CD4-positive, CD25-positive, alpha-beta regulatory T cell (primary cell): Measurements from ENCODE around the gene RELB. TPM values are rescaled to one million over a fixed set of nuclear protein-coding genes. Genes with fewer than 3 reads are reported as not detected.

Source experiments
- ATAC-seq, 2 donors: fragments of 150-1000 bp; cut with Tn5 transposase; one replicate each; pipeline ENCODE4 v1.10.0; 2021; ENCODE audit warnings: low read depth in 2 of 2, moderate number of reproducible peaks in 2 of 2, moderate library complexity in 1 of 2
- DNase-seq, 3 donors: peaks; one replicate each; pipeline versions ENCODE4 v3.0.0 to v3.0.0-alpha.2; 2012 to 2022; ENCODE audit warnings: mixed read lengths in 1 of 3
- H3K27ac ChIP-seq: one replicate; pipeline ENCODE4 v1.7.0; 2013; ENCODE audit warnings: mild to moderate bottlenecking, low read length; ENCODE audit not compliant: insufficient read depth, poor library complexity, severe bottlenecking
- H3K27me3 ChIP-seq: one replicate; pipeline ENCODE4 v1.7.0; 2013; ENCODE audit warnings: low read length; ENCODE audit not compliant: control insufficient read depth, insufficient read depth
- H3K36me3 ChIP-seq: one replicate; pipeline ENCODE4 v1.7.0; 2013; ENCODE audit warnings: mild to moderate bottlenecking, low read length, moderate library complexity; ENCODE audit not compliant: control insufficient read depth, insufficient read depth
- H3K4me1 ChIP-seq: 2 replicates; pipeline ENCODE4 v1.7.0; 2013; ENCODE audit warnings: mild to moderate bottlenecking, low read length; ENCODE audit not compliant: insufficient read depth, control insufficient read depth, poor library complexity, severe bottlenecking
- H3K4me3 ChIP-seq: one replicate; pipeline ENCODE4 v1.7.0; 2013; ENCODE audit warnings: low read depth, mild to moderate bottlenecking, low read length, moderate library complexity
- H3K9me3 ChIP-seq, 2 experiments: 1 replicate in 1 of 2; 2 replicates in 1 of 2; pipeline ENCODE4 v1.7.0; 2013; ENCODE audit warnings: low read length in 2 of 2, mild to moderate bottlenecking in 1 of 2, moderate library complexity in 1 of 2; ENCODE audit not compliant: control insufficient read depth in 2 of 2
- H3K27ac Mint-ChIP-seq, 3 donors: one replicate each; pipeline ENCODE4 v1.8.0; 2020 to 2022; ENCODE audit warnings: mild to moderate bottlenecking in 3 of 3, mixed read lengths in 3 of 3, moderate library complexity in 2 of 3
- H3K27me3 Mint-ChIP-seq: one replicate; pipeline ENCODE4 v1.8.0; 2022; ENCODE audit warnings: mild to moderate bottlenecking, mixed read lengths
- H3K36me3 Mint-ChIP-seq: one replicate; pipeline ENCODE4 v1.8.0; 2020; ENCODE audit warnings: mixed read lengths
- H3K4me1 Mint-ChIP-seq, 4 donors: one replicate each; pipeline ENCODE4 v1.8.0; 2020 to 2022; ENCODE audit warnings: mixed read lengths in 4 of 4, mild to moderate bottlenecking in 1 of 4
- H3K4me3 Mint-ChIP-seq, 4 donors: one replicate each; pipeline ENCODE4 v1.8.0; 2020 to 2022; ENCODE audit warnings: mild to moderate bottlenecking in 4 of 4, mixed read lengths in 4 of 4, moderate library complexity in 3 of 4
- H3K9me3 Mint-ChIP-seq, 7 donors: one replicate each; pipeline ENCODE4 v1.8.0; 2020 to 2022; ENCODE audit warnings: mixed read lengths in 7 of 7, mild to moderate bottlenecking in 3 of 7, moderate library complexity in 2 of 7
- polyA plus RNA-seq, 4 donors: library from polyadenylated mRNA; unstranded; fragments of 300-500 nt; fragmentation: Illumina TruSeq; gene quantifications; one replicate each; pipeline ENCODE4 v1.2.3, GENCODE V29; 2021
- total RNA-seq: library from RNA; stranded (reverse); gene quantifications from one replicate; pipeline ENCODE4 v1.2.3, GENCODE V29; 2022

The RELB gene
- total and polyA plus RNA-seq, 5 donors from 2014 or later, result 5.5 to 107 (median 10.6) TPM

DNA sequence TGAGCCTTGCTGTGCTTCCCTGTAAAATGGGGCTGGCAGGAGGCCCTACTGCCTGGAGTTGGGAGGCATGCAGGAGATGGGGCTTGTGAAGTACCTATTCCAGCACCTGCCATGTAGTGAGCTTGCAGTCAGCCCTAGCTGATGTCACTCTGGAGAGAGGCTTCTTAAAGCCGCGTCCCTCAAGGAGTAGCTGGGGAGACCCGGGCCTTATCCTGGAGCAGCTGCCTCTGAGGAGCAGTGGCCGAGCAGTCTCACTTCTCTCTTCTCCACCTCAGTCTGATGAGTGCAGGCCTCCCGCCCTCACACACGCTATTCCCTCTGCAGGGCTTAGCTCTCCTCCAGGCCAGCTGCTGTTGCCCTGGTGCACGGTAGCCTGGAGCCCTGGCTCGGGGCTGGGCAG lies 55.6 kb downstream of the RELB start:
- H3K4me3 ChIP-seq, result no peak overlapping the region
- peaks cover 89% of the 10 kb centered on the region for H3K36me3 ChIP-seq
- H3K36me3 Mint-ChIP-seq, result peaks cover 23% of the 10 kb centered on the region
- no peaks in the 10 kb centered on the region for H3K27me3 Mint-ChIP-seq
- H3K27ac Mint-ChIP-seq, result no peak overlapping the region
- no peaks in the 10 kb centered on the region for H3K27me3 ChIP-seq
- ATAC-seq (no peak), DNase-seq (no peak)
- no peak overlapping the region for H3K27ac ChIP-seq
- H3K9me3 Mint-ChIP-seq, result peaks cover 0 to 1% (median 0%) of the 10 kb centered on the region in 7 donors
- H3K4me1 Mint-ChIP-seq, result peaks cover 0 to 8% (median 4%) of the 10 kb centered on the region in 4 donors
- no peak overlapping the region for H3K4me3 Mint-ChIP-seq
- no peaks in the 10 kb centered on the region for H3K4me1 ChIP-seq
- no peaks in the 10 kb centered on the region for H3K9me3 ChIP-seq

GRCh38 chr19:45057444-45057843 lies 56.2 kb downstream of the RELB start:
- H3K4me1 ChIP-seq, result no peaks in the 10 kb centered on the region
- no peak overlapping the region for H3K27ac Mint-ChIP-seq

DNA sequence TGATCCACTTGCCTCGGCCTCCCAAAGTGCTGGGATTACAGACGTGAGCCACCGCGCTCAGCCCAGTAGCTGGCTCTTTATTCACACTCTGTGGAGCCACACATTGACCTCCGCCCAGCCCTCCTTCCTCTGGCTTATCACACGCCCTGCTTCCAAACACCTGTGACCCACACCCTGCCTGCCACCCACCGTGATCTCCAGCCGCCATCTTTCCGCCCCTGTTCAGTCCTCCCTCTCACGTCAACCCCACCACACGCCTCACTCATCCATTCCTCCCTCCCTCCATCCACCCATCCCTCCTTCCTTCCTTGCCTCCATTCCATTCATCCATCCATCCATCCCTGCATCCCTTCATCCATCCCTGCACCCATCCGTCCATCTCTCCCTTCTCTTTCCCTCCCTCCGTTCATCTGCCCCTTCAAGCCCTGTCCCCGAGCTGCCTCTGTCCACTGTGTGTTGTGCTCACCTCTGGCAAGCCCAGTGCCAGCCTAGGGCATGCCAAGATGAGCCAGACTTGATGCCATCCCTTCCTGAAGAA lies 57.4 kb downstream of the RELB start:
- no peak overlapping the region for H3K27ac Mint-ChIP-seq
- Histone ChIP-seq H3K27me3 (no peaks in the 10 kb centered on the region), H3K4me3 (no peak overlapping the region), H3K27ac (no peak overlapping the region), H3K36me3 (peaks cover 88% of the 10 kb centered on the region), H3K4me1 (no peaks in the 10 kb centered on the region), H3K9me3 (no peaks in the 10 kb centered on the region)
- H3K27me3 Mint-ChIP-seq, result no peaks in the 10 kb centered on the region
- H3K4me1 Mint-ChIP-seq, result peaks cover 0 to 5% (median 2%) of the 10 kb centered on the region in 4 donors
- H3K9me3 Mint-ChIP-seq, result peaks cover 0 to 1% (median 0%) of the 10 kb centered on the region in 7 donors
- no peak overlapping the region for H3K4me3 Mint-ChIP-seq
- H3K36me3 Mint-ChIP-seq, result peaks cover 27% of the 10 kb centered on the region
- no peak for DNase-seq
- ATAC-seq, result no peak

More at GRCh38 chr19:45057444-45057843, 56.2 kb downstream of the RELB start:
- ATAC-seq (no peak), DNase-seq (no peak)
- H3K27me3 Mint-ChIP-seq, result no peaks in the 10 kb centered on the region
- Histone ChIP-seq H3K36me3 (peaks cover 89% of the 10 kb centered on the region), H3K4me3 (no peak overlapping the region), H3K9me3 (no peaks in the 10 kb centered on the region), H3K27ac (no peak overlapping the region), H3K27me3 (no peaks in the 10 kb centered on the region)
- H3K4me3 Mint-ChIP-seq, result no peak overlapping the region
- H3K9me3 Mint-ChIP-seq, result peaks cover 0 to 1% (median 0%) of the 10 kb centered on the region in 7 donors
- peaks cover 0 to 5% (median 2%) of the 10 kb centered on the region in 4 donors for H3K4me1 Mint-ChIP-seq
- peaks cover 23% of the 10 kb centered on the region for H3K36me3 Mint-ChIP-seq

- DNase-seq, result peak; percentile 69 to 85 (median 79)
- H3K27me3 ChIP-seq, result no peaks in the 10 kb centered on the region
- H3K4me3 ChIP-seq, result no peak overlapping the region
- peak overlapping the region in 2 of 3 donors; percentile 79 to 89 for H3K27ac Mint-ChIP-seq
- H3K36me3 Mint-ChIP-seq, result peaks cover 24% of the 10 kb centered on the region
- ATAC-seq, result peak; percentile 77 to 84
- peaks cover 85% of the 10 kb centered on the region for H3K36me3 ChIP-seq
- peaks cover 0 to 1% (median 0%) of the 10 kb centered on the region in 7 donors for H3K9me3 Mint-ChIP-seq
- no peak overlapping the region for H3K4me3 Mint-ChIP-seq
- H3K27ac ChIP-seq, result no peak overlapping the region
- no peaks in the 10 kb centered on the region for H3K4me1 ChIP-seq
- H3K9me3 ChIP-seq, result no peaks in the 10 kb centered on the region
- peaks cover 0 to 5% (median 2%) of the 10 kb centered on the region in 4 donors for H3K4me1 Mint-ChIP-seq
- H3K27me3 Mint-ChIP-seq, result no peaks in the 10 kb centered on the region
Observed at GRCh38 chr19:45059258-45059965, 58.1 kb downstream of the RELB start.

GRCh38 chr19:45061965-45062364 lies 60.7 kb downstream of the RELB start:
- Histone ChIP-seq H3K4me3 (no peak overlapping the region), H3K27ac (no peak overlapping the region), H3K4me1 (no peaks in the 10 kb centered on the region), H3K36me3 (peaks cover 71% of the 10 kb centered on the region), H3K27me3 (no peaks in the 10 kb centered on the region), H3K9me3 (no peaks in the 10 kb centered on the region)
- DNase-seq (no peak), ATAC-seq (no peak)
- H3K4me1 Mint-ChIP-seq, result peaks cover 0 to 5% (median 2%) of the 10 kb centered on the region in 4 donors
- no peak overlapping the region for H3K4me3 Mint-ChIP-seq
- H3K36me3 Mint-ChIP-seq, result peaks cover 23% of the 10 kb centered on the region
- no peaks in the 10 kb centered on the region for H3K27me3 Mint-ChIP-seq
- H3K27ac Mint-ChIP-seq, result peak overlapping the region in 1 of 3 donors; percentile 43
- H3K9me3 Mint-ChIP-seq, result peaks cover 0 to 2% (median 0%) of the 10 kb centered on the region in 7 donors

DNA sequence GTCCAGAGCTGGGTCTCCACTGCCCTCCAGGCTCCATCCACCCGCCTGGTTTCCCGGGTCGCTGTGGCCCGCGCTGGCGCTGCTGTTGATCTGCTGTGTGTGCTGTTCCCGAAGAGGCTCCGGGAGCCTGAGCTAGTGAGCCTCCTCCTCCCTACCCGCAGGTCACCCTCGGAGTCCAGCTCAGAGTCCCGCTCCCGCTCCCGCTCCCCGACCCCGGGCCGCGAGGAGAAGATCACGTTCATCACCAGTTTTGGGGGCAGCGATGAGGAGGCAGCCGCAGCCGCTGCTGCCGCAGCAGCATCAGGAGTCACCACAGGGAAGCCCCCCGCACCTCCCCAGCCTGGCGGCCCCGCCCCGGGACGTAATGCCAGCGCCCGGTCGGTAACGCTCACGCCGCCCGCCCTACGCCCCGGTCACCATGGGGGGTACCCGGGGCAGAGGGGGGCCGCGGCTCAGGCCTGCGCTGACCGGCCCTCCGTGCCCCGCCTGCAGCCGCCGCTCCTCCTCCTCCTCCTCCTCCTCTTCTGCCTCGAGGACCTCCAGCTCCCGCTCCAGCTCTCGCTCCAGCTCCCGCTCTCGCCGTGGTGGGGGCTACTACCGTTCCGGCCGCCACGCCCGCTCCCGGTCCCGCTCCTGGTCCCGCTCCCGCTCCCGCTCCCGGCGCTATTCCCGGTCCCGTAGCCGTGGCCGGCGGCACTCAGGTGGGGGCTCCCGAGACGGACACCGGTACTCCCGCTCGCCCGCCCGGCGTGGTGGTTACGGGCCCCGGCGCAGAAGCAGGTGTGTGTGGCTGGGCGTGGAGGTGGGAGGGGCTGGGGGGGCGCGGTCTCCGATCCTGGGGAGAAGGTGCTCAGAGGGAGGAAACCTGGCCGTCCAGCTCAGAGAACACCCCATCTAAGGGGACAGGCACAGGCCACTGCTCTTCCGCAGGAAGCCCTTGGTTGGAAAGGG lies 62.9 kb downstream of the RELB start:
- Mint-ChIP-seq H3K4me1 (peaks cover 0 to 5% (median 2%) of the 10 kb centered on the region in 4 donors), H3K27ac (no peak overlapping the region), H3K36me3 (peaks cover 23% of the 10 kb centered on the region), H3K27me3 (no peaks in the 10 kb centered on the region), H3K9me3 (peaks cover 0 to 2% (median 0%) of the 10 kb centered on the region in 7 donors), H3K4me3 (no peak overlapping the region)
- no peaks in the 10 kb centered on the region for H3K27me3 ChIP-seq
- H3K4me3 ChIP-seq, result no peak overlapping the region
- H3K9me3 ChIP-seq, result no peaks in the 10 kb centered on the region
- DNase-seq (no peak), ATAC-seq (no peak)
- no peak overlapping the region for H3K27ac ChIP-seq
- peaks cover 60% of the 10 kb centered on the region for H3K36me3 ChIP-seq
- no peaks in the 10 kb centered on the region for H3K4me1 ChIP-seq

GRCh38 chr19:45066921-45067661 lies 65.8 kb downstream of the RELB start:
- no peak for DNase-seq
- peaks cover 0 to 3% (median 0%) of the 10 kb centered on the region in 4 donors for H3K4me1 Mint-ChIP-seq
- H3K27ac ChIP-seq, result no peak overlapping the region
- H3K4me3 Mint-ChIP-seq, result no peak overlapping the region
- peaks cover 0 to 2% (median 0%) of the 10 kb centered on the region in 7 donors for H3K9me3 Mint-ChIP-seq
- H3K4me1 ChIP-seq, result no peaks in the 10 kb centered on the region
- H3K4me3 ChIP-seq, result no peak overlapping the region
- H3K27me3 ChIP-seq, result no peaks in the 10 kb centered on the region
- no peak for ATAC-seq
- H3K27ac Mint-ChIP-seq, result no peak overlapping the region
- no peaks in the 10 kb centered on the region for H3K9me3 ChIP-seq
- H3K27me3 Mint-ChIP-seq, result no peaks in the 10 kb centered on the region
- peaks cover 19% of the 10 kb centered on the region for H3K36me3 Mint-ChIP-seq
- H3K36me3 ChIP-seq, result peaks cover 50% of the 10 kb centered on the region
